Activated B cell treated with CpG ODN at 0.5 μM for 24 hours (primary cell): ENCODE measurements around the gene SPAG16. TPM values are rescaled to one million over a fixed set of nuclear protein-coding genes. Genes with fewer than 3 reads are reported as not detected.

Experiments
- ATAC-seq: fragments of 200-7000 bp; cut with Tn5 transposase; one replicate; pipeline ENCODE4 v1.10.0; 2021; ENCODE audit warnings: low read depth, mild to moderate bottlenecking, moderate library complexity
- CTCF ChIA-PET: fragments of 350-600 bp; sonication (Branson Sonifier 250); formaldehyde crosslinking; loops from one replicate; lab custom pipeline; 2021; ENCODE audit warnings: antibody characterized with exemption; lab: Charles Lee
- POLR2A ChIA-PET: fragments of 350-600 bp; sonication (Branson Sonifier 250); formaldehyde crosslinking; loops from one replicate; lab custom pipeline; 2021; ENCODE audit warnings: antibody characterized with exemption; lab: Charles Lee
- DNase-seq: peaks from one replicate; pipeline ENCODE4 v3.0.0; 2022
- H3K27ac Mint-ChIP-seq: one replicate; pipeline ENCODE4 v1.8.0; 2020; ENCODE audit warnings: mixed read lengths
- H3K27me3 Mint-ChIP-seq: one replicate; pipeline ENCODE4 v1.8.0; 2021; ENCODE audit warnings: mixed read lengths
- H3K36me3 Mint-ChIP-seq: one replicate; pipeline ENCODE4 v1.8.0; 2021; ENCODE audit warnings: low read depth, mixed read lengths
- H3K4me1 Mint-ChIP-seq: one replicate; pipeline ENCODE4 v1.8.0; 2021; ENCODE audit warnings: mixed read lengths
- H3K4me3 Mint-ChIP-seq: one replicate; pipeline ENCODE4 v1.8.0; 2020; ENCODE audit warnings: mild to moderate bottlenecking, mixed read lengths
- H3K9me3 Mint-ChIP-seq: one replicate; pipeline ENCODE4 v1.8.0; 2020; ENCODE audit warnings: mixed read lengths
- intact Hi-C: fragments of 100-400 bp; cut with micrococcal nuclease; formaldehyde crosslinking; loops from one replicate; pipeline ENCODE4 v1.15.1; 2024
- total RNA-seq: library from RNA; stranded (reverse); gene quantifications from 2 replicates; pipeline ENCODE4 v1.2.3, GENCODE V29; 2022
- TF ChIP-seq, protein P1 (sequence below): fragments of 200-600 bp; IDR thresholded peaks from one replicate; pipeline ENCODE4 v1.8.0; 2022; ENCODE audit warnings: antibody characterized with exemption, mild to moderate bottlenecking

SPAG16 gene
- total RNA-seq, 1 donor from 2014 or later = 11.2 TPM

DNA sequence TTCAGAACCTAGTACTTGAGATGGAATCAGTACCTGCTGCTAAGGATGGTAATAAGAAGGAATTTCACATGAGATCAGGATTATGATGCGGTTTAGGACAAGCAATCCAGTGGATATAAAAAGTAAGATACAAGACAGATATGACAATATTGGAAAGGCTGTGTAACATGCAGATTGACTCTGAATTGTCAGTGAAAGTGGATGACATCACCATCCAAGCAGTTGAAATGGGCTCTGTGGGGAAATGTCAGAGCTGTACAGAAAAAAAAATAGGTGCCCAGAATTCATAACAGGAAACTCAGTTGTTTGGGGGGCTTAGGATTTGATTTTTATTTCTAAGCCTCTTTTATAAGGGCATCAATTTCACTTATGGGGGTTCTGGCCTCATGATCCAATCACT is 438.3 kb downstream of the SPAG16 start:
- H3K4me1 Mint-ChIP-seq = no peaks in the 10 kb centered on the region
- no peaks in the 10 kb centered on the region for H3K27me3 Mint-ChIP-seq
- POLR2A ChIA-PET = no interaction called here
- CTCF ChIA-PET = no interaction called here
- no peaks in the 10 kb centered on the region for H3K36me3 Mint-ChIP-seq
- no peak overlapping the region for H3K4me3 Mint-ChIP-seq
- intact Hi-C loops = no loop called here
- H3K27ac Mint-ChIP-seq = no peak overlapping the region
- ATAC-seq (no peak), DNase-seq (no peak)
- TF ChIP-seq, protein P1, sequence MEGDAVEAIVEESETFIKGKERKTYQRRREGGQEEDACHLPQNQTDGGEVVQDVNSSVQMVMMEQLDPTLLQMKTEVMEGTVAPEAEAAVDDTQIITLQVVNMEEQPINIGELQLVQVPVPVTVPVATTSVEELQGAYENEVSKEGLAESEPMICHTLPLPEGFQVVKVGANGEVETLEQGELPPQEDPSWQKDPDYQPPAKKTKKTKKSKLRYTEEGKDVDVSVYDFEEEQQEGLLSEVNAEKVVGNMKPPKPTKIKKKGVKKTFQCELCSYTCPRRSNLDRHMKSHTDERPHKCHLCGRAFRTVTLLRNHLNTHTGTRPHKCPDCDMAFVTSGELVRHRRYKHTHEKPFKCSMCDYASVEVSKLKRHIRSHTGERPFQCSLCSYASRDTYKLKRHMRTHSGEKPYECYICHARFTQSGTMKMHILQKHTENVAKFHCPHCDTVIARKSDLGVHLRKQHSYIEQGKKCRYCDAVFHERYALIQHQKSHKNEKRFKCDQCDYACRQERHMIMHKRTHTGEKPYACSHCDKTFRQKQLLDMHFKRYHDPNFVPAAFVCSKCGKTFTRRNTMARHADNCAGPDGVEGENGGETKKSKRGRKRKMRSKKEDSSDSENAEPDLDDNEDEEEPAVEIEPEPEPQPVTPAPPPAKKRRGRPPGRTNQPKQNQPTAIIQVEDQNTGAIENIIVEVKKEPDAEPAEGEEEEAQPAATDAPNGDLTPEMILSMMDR = no peak
- no peaks in the 10 kb centered on the region for H3K9me3 Mint-ChIP-seq

DNA sequence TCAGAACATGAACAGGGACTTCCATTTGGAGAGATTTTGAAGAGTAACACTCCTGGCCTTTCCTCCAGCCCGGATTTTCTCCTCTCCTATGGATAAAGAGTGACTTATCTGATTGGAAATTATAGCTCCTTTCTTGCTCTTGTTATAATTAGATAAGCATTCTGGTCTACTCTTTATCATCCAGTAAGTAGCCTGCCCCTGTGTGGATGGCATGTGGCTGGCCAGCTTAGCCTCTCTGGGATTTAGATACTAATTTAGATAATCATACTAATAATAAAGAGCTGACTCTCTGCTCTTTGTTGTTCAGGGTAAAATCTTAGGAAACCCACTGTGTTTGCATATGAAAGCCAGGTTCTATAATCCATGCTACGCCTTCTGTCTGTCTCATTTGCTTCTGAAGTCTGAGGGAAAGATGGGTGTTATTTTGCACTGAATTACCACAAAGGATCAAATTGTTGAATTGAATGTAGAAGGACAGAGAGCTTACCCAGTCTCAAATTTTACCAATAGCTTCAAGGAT is 438.8 kb downstream of the SPAG16 start:
- no peaks in the 10 kb centered on the region for H3K36me3 Mint-ChIP-seq
- DNase-seq = no peak
- ChIA-PET CTCF (no interaction called here), POLR2A (no interaction called here)
- H3K27ac Mint-ChIP-seq = no peak overlapping the region
- no peaks in the 10 kb centered on the region for H3K4me1 Mint-ChIP-seq
- TF ChIP-seq, protein P1 = no peak
- no peaks in the 10 kb centered on the region for H3K9me3 Mint-ChIP-seq
- intact Hi-C loops = no loop called here
- H3K27me3 Mint-ChIP-seq = no peaks in the 10 kb centered on the region
- no peak overlapping the region for H3K4me3 Mint-ChIP-seq
- ATAC-seq = no peak

DNA sequence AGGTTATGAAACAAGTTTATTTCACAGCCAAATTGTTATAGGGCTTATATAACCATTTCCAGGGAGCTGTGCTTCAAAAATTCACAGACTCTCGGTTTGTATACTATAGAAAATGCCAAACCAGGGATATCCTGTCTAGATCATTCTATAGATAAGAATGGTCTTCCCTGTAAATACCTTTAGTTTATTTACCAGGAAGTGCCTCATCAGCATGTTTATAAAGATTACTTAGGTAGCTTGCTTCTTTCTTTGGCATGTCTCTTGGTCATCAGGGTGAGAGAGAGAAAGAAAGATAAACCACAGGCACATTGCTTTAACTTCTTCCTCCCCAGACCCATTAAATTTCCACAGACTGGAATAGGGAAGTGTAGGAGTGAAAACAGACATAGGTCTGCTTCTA is 439.4 kb downstream of the SPAG16 start:
- intact Hi-C loops = no loop called here
- H3K4me3 Mint-ChIP-seq = no peak overlapping the region
- TF ChIP-seq, protein P1 = no peak
- no peaks in the 10 kb centered on the region for H3K4me1 Mint-ChIP-seq
- H3K9me3 Mint-ChIP-seq = no peaks in the 10 kb centered on the region
- no peak for DNase-seq
- no peak for ATAC-seq
- H3K27me3 Mint-ChIP-seq = no peaks in the 10 kb centered on the region
- no peak overlapping the region for H3K27ac Mint-ChIP-seq
- POLR2A ChIA-PET = no interaction called here
- CTCF ChIA-PET = no interaction called here
- H3K36me3 Mint-ChIP-seq = no peaks in the 10 kb centered on the region

DNA sequence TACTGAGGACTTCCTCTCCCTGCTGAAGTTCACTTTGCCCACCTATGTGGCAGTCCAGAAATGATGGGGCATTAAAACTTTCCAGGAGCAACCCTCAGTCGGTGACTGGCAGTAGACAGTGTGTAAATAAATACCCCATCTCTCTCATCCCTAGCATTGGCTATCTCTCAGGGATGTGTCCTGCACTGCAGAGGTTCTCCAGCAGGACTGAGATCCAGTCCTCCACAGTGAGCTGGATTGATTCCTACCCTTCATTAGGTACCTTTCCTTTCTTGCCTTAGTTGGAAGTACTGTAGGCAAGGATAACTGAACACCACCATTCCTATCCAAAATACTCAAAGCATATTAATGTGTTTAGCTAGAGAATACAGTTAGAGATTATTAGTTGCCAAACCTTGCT is 441.8 kb downstream of the SPAG16 start:
- Mint-ChIP-seq H3K4me1 (no peaks in the 10 kb centered on the region), H3K9me3 (no peaks in the 10 kb centered on the region), H3K4me3 (no peak overlapping the region), H3K36me3 (no peaks in the 10 kb centered on the region), H3K27me3 (no peaks in the 10 kb centered on the region), H3K27ac (no peak overlapping the region)
- no peak for ATAC-seq
- ChIA-PET POLR2A (no interaction called here), CTCF (no interaction called here)
- no peak for DNase-seq
- intact Hi-C loops = no loop called here
- TF ChIP-seq, protein P1 = no peak

DNA sequence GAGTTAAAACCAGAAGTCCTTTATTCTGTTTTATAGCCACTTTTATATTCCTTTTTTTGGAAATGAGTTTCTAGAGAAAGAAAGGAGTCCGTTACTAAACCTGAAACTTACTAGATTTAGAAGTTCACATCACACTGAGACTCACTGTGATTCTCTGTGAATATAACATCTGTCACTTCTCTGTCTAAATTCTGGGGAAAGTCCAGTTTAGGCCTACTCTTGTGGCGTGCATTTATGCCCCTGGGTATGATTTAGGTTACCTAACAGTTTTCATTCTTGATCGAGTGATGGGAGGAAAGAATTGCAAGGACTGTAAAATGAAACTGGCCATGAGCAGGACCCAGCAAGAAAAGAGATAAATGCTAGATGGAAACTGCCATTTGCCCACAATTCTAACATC is 449.6 kb downstream of the SPAG16 start:
- H3K9me3 Mint-ChIP-seq = no peaks in the 10 kb centered on the region
- ChIA-PET CTCF (no interaction called here), POLR2A (no interaction called here)
- TF ChIP-seq, protein P1 = no peak
- DNase-seq (no peak), ATAC-seq (no peak)
- H3K4me1 Mint-ChIP-seq = no peaks in the 10 kb centered on the region
- intact Hi-C loops = no loop called here
- H3K36me3 Mint-ChIP-seq = no peaks in the 10 kb centered on the region
- no peak overlapping the region for H3K4me3 Mint-ChIP-seq
- no peaks in the 10 kb centered on the region for H3K27me3 Mint-ChIP-seq
- no peak overlapping the region for H3K27ac Mint-ChIP-seq
